ENCODE results near the gene LPIN3.

Gene LPIN3

DNA sequence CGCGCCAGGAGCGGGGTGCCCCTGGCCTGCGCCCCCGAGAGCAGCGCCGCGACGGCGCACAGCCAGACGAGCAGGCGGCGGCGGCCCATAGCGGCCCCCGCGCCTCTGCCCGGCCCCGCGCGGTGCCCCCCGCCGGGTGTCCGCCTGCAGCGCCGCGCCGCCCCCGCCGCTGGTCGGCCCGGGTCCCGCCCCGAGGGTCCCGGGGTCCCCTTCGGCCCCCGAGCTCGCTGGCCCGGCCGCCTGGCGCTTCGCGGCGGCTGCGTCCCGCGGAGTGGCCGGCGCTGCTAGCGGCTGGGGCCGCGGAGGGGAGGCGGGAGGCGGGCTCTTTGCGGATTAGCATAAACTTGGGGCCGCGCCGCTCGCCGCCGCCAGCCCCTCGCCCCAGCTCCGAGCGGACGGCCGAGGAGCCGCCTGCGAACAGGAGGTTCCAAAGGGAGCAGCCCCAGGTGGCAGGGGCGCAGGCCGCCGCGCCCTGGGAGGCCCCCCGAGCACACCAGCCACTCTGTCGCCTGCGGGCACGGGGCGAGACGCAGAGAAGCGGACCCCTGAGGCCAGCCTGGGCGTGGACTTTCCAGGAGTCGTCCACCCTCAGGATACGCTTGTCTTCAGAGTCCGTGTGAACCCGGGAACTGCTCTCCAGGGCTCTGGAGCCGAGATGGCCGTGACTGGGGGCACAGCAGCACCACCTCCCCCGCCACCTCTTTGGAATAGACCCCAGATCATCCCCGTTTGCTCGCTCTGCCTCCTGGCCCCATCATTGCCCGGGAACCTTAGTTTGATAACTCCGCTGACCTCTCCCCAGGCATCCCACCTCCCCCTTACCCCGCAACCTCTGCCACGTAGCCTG, 26.1 kb downstream of the LPIN3 start, which contains the start of gene EMILIN3:
Gene EMILIN3 (minus strand): TSS at position 273 of the 847 bp plus-strand sequence. CDS start 184 bp downstream, at position 89.
- H3K27ac ChIP-seq (ENCODE audit: insufficient read depth in 1 of 2, low read depth in 1 of 2, low read length in 2 of 2, poor library complexity in 1 of 2, severe bottlenecking in 2 of 2): no peak within 1 kb of the TSS
- WGBS (ENCODE audit: insufficient coverage): 4% methylated on average over 88 of the region's 93 CpGs
- peaks cover 4 to 83% (median 24%) of the 10 kb centered on the region in 5 experiments for H3K27me3 ChIP-seq (replicated peaks in 2 of 5; ENCODE audit: control insufficient read depth in 4 of 5, insufficient read depth in 5 of 5, low read length in 4 of 5)
- H3K4me1 ChIP-seq (ENCODE audit: control extremely low read depth in 1 of 4, control insufficient read depth in 4 of 4, insufficient read depth in 4 of 4, low read length in 3 of 4): peaks cover 0 to 10% (median 6%) of the 10 kb centered on the region in 4 experiments
- H3K9me3 ChIP-seq (ENCODE audit: control extremely low read depth in 1 of 5, control insufficient read depth in 4 of 5, insufficient read depth in 2 of 5, low read depth in 1 of 5, low read length in 4 of 5): peaks cover 0 to 13% (median 8%) of the 10 kb centered on the region in 5 experiments
- H3K36me3 ChIP-seq (ENCODE audit: control insufficient read depth in 4 of 4, insufficient read depth in 4 of 4, low read length in 3 of 4): no peaks in the 10 kb centered on the region
- DNase-seq: peak in 1 of 3 donors; percentile 17
- ChIA-PET CTCF (no interaction called here), POLR2A (no interaction called here)
- peak within 1 kb of the TSS in 3 of 7 experiments; percentile 19 to 50 (median 36) for H3K4me3 ChIP-seq (ENCODE audit: control insufficient read depth in 1 of 7, extremely low read depth in 1 of 7, insufficient read depth in 4 of 7, low read depth in 2 of 7, low read length in 6 of 7)

DNA sequence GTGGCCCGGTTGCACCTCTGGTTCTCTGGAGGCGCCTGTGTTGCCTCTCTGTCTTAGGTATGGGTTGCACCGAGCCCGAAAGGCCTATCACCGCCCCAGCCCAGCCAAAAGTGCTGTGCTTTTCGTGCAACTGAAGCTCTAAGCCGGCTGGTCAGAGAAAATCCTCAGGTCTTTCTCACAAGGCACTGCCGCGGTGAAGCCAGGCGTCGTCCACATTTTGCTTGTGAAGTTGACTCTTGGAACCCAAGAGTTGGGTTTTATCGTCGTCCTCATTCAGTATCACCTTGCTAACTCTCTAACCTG, 26.7 kb downstream of the LPIN3 start:
- H3K36me3 ChIP-seq (ENCODE audit: control insufficient read depth in 4 of 4, insufficient read depth in 4 of 4, low read length in 3 of 4): no peaks in the 10 kb centered on the region
- ChIA-PET POLR2A (no interaction called here), CTCF (no interaction called here)
- H3K4me1 ChIP-seq (ENCODE audit: control extremely low read depth in 1 of 4, control insufficient read depth in 4 of 4, insufficient read depth in 4 of 4, low read length in 3 of 4): peaks cover 0 to 10% (median 6%) of the 10 kb centered on the region in 4 experiments
- WGBS (ENCODE audit: insufficient coverage): 43% methylated on average over 11 of the region's 13 CpGs
- no peak for DNase-seq
- H3K27ac ChIP-seq (ENCODE audit: insufficient read depth in 1 of 2, low read depth in 1 of 2, low read length in 2 of 2, poor library complexity in 1 of 2, severe bottlenecking in 2 of 2): no peak overlapping the region
- no peak overlapping the region for H3K4me3 ChIP-seq (ENCODE audit: control insufficient read depth in 1 of 7, extremely low read depth in 1 of 7, insufficient read depth in 4 of 7, low read depth in 2 of 7, low read length in 6 of 7)
- peaks cover 4 to 88% (median 24%) of the 10 kb centered on the region in 5 experiments for H3K27me3 ChIP-seq (replicated peaks in 2 of 5; ENCODE audit: control insufficient read depth in 4 of 5, insufficient read depth in 5 of 5, low read length in 4 of 5)
- peaks cover 0 to 19% (median 11%) of the 10 kb centered on the region in 5 experiments for H3K9me3 ChIP-seq (ENCODE audit: control extremely low read depth in 1 of 5, control insufficient read depth in 4 of 5, insufficient read depth in 2 of 5, low read depth in 1 of 5, low read length in 4 of 5)

DNA sequence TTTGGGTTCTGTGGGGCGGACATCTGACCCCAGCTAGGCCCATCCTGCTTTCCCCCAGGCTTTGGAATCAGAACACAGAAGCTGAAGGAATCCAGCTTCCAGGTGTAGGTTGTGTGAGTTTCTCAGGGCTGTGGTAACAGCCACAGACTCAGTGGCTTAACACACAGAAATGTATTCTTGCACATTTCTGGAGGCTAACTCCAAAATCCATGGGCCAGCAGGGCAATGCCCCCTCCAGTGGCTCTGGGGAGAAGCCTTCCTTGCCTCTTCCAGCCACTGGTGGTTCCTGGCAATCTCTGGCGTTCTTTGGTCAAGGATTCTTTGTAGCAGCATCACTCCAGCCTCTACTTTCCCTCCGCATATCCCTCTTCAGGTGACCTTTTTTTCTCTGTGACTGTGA, 27.3 kb downstream of the LPIN3 start:
- Histone ChIP-seq H3K27me3 (replicated peaks in 2 of 5; ENCODE audit: control insufficient read depth in 4 of 5, insufficient read depth in 5 of 5, low read length in 4 of 5) (peaks cover 4 to 88% (median 24%) of the 10 kb centered on the region in 5 experiments), H3K9me3 (ENCODE audit: control extremely low read depth in 1 of 5, control insufficient read depth in 4 of 5, insufficient read depth in 2 of 5, low read depth in 1 of 5, low read length in 4 of 5) (peaks cover 0 to 22% (median 15%) of the 10 kb centered on the region in 5 experiments), H3K4me3 (ENCODE audit: control insufficient read depth in 1 of 7, extremely low read depth in 1 of 7, insufficient read depth in 4 of 7, low read depth in 2 of 7, low read length in 6 of 7) (no peak overlapping the region), H3K27ac (ENCODE audit: insufficient read depth in 1 of 2, low read depth in 1 of 2, low read length in 2 of 2, poor library complexity in 1 of 2, severe bottlenecking in 2 of 2) (no peak overlapping the region), H3K36me3 (ENCODE audit: control insufficient read depth in 4 of 4, insufficient read depth in 4 of 4, low read length in 3 of 4) (no peaks in the 10 kb centered on the region), H3K4me1 (ENCODE audit: control extremely low read depth in 1 of 4, control insufficient read depth in 4 of 4, insufficient read depth in 4 of 4, low read length in 3 of 4) (peaks cover 0 to 10% (median 6%) of the 10 kb centered on the region in 4 experiments)
- DNase-seq: no peak
- ChIA-PET POLR2A (no interaction called here), CTCF (no interaction called here)
- 90% methylated on average over 3 of the region's 3 CpGs for WGBS (ENCODE audit: insufficient coverage)

DNA sequence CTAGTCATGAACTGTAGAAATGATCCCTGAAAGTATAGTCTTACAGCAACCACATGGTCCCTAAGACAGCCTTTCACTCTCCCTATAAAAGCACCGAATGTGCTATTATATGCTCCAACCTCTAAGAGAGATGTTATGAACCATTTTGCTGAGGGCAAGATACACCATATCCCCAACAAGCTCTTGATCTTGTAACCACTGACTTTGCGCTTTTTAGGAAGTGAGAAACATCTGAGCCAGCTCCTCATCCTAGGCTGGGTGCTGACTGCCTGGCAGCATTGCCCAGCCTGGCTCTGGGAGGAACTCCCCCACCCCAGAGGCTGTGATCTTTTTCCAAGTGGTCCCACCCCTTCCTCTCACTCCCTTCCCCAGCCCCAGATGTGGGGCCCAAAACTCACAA, 29.1 kb downstream of the LPIN3 start:
- DNase-seq: no peak
- 59% methylated on average over 2 of the region's 2 CpGs for whole genome bisulfite sequencing (ENCODE audit: insufficient coverage)
- no peak overlapping the region for H3K27ac ChIP-seq (ENCODE audit: insufficient read depth in 1 of 2, low read depth in 1 of 2, low read length in 2 of 2, poor library complexity in 1 of 2, severe bottlenecking in 2 of 2)
- POLR2A ChIA-PET: interaction anchor here (0.6 kb wide), 1 partner anchor 243 kb away, joined by 3 read pairs; no protein-coding TSS in a partner anchor
- no peak overlapping the region for H3K4me3 ChIP-seq (ENCODE audit: control insufficient read depth in 1 of 7, extremely low read depth in 1 of 7, insufficient read depth in 4 of 7, low read depth in 2 of 7, low read length in 6 of 7)
- peaks cover 4 to 90% (median 25%) of the 10 kb centered on the region in 5 experiments for H3K27me3 ChIP-seq (replicated peaks in 2 of 5; ENCODE audit: control insufficient read depth in 4 of 5, insufficient read depth in 5 of 5, low read length in 4 of 5)
- no peaks in the 10 kb centered on the region for H3K36me3 ChIP-seq (ENCODE audit: control insufficient read depth in 4 of 4, insufficient read depth in 4 of 4, low read length in 3 of 4)
- peaks cover 0 to 10% (median 6%) of the 10 kb centered on the region in 4 experiments for H3K4me1 ChIP-seq (ENCODE audit: control extremely low read depth in 1 of 4, control insufficient read depth in 4 of 4, insufficient read depth in 4 of 4, low read length in 3 of 4)
- CTCF ChIA-PET: no interaction called here
- H3K9me3 ChIP-seq (ENCODE audit: control extremely low read depth in 1 of 5, control insufficient read depth in 4 of 5, insufficient read depth in 2 of 5, low read depth in 1 of 5, low read length in 4 of 5): peaks cover 0 to 22% (median 16%) of the 10 kb centered on the region in 5 experiments

DNA sequence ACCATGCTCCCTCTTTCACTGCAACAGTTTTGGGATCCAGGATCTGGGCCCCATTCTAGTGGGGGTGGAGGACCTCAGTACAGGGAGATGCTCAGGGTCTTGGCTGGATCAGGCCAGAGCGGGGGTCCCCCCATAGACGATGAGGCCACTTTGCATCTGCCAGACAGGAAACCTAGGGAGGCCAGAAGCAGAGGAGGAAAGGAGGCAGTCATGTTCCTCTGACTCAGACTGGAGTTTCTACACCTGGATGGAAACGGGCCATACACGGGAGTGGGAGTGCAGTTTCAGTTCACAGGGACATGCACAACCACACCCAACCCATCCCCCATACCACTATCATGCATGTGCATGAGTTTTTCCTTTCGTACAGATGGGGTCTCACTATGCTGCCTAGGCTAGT, 29.6 kb downstream of the LPIN3 start:
- WGBS (ENCODE audit: insufficient coverage): 93% methylated on average over 3 of the region's 5 CpGs
- no peak overlapping the region for H3K27ac ChIP-seq (ENCODE audit: insufficient read depth in 1 of 2, low read depth in 1 of 2, low read length in 2 of 2, poor library complexity in 1 of 2, severe bottlenecking in 2 of 2)
- ChIA-PET CTCF (no interaction called here), POLR2A (interaction anchor here (0.6 kb wide), 1 partner anchor 243 kb away, joined by 3 read pairs; no protein-coding TSS in a partner anchor)
- H3K36me3 ChIP-seq (ENCODE audit: control insufficient read depth in 4 of 4, insufficient read depth in 4 of 4, low read length in 3 of 4): no peaks in the 10 kb centered on the region
- no peak overlapping the region for H3K4me3 ChIP-seq (ENCODE audit: control insufficient read depth in 1 of 7, extremely low read depth in 1 of 7, insufficient read depth in 4 of 7, low read depth in 2 of 7, low read length in 6 of 7)
- peaks cover 0 to 22% (median 16%) of the 10 kb centered on the region in 5 experiments for H3K9me3 ChIP-seq (ENCODE audit: control extremely low read depth in 1 of 5, control insufficient read depth in 4 of 5, insufficient read depth in 2 of 5, low read depth in 1 of 5, low read length in 4 of 5)
- H3K4me1 ChIP-seq (ENCODE audit: control extremely low read depth in 1 of 4, control insufficient read depth in 4 of 4, insufficient read depth in 4 of 4, low read length in 3 of 4): peaks cover 0 to 10% (median 6%) of the 10 kb centered on the region in 4 experiments
- H3K27me3 ChIP-seq (replicated peaks in 2 of 5; ENCODE audit: control insufficient read depth in 4 of 5, insufficient read depth in 5 of 5, low read length in 4 of 5): peaks cover 4 to 90% (median 25%) of the 10 kb centered on the region in 5 experiments
- no peak for DNase-seq

DNA sequence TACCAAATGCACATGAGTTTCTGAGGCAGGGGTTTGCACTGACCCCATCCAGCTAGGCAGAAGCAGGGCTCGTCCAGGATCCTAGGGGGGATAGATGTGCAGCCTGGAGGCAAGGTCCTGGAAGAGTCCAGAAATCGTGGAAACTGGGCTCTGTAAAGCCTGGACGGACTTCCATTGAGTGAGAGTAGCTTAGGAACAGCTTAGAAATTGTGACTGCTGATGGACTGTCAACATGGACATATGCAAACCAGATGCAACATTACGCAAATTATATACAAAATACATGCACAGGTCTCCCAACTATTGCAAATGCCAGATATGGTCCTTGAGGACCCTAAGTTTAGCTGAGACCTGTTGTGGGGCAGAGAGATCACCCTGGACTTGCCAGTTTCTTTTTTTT, 30.8 kb downstream of the LPIN3 start:
- 93% methylated on average over 3 of the region's 4 CpGs for WGBS (ENCODE audit: insufficient coverage)
- ChIA-PET POLR2A (no interaction called here), CTCF (interaction anchor here (1.3 kb wide), 1 partner anchor 40 kb away, joined by 3 read pairs; no protein-coding TSS in a partner anchor)
- no peak overlapping the region for H3K27ac ChIP-seq (ENCODE audit: insufficient read depth in 1 of 2, low read depth in 1 of 2, low read length in 2 of 2, poor library complexity in 1 of 2, severe bottlenecking in 2 of 2)
- peaks cover 0 to 22% (median 16%) of the 10 kb centered on the region in 5 experiments for H3K9me3 ChIP-seq (ENCODE audit: control extremely low read depth in 1 of 5, control insufficient read depth in 4 of 5, insufficient read depth in 2 of 5, low read depth in 1 of 5, low read length in 4 of 5)
- H3K4me1 ChIP-seq (ENCODE audit: control extremely low read depth in 1 of 4, control insufficient read depth in 4 of 4, insufficient read depth in 4 of 4, low read length in 3 of 4): peaks cover 0 to 3% (median 0%) of the 10 kb centered on the region in 4 experiments
- no peaks in the 10 kb centered on the region for H3K36me3 ChIP-seq (ENCODE audit: control insufficient read depth in 4 of 4, insufficient read depth in 4 of 4, low read length in 3 of 4)
- DNase-seq: no peak
- H3K4me3 ChIP-seq (ENCODE audit: control insufficient read depth in 1 of 7, extremely low read depth in 1 of 7, insufficient read depth in 4 of 7, low read depth in 2 of 7, low read length in 6 of 7): no peak overlapping the region
- peaks cover 4 to 90% (median 28%) of the 10 kb centered on the region in 5 experiments for H3K27me3 ChIP-seq (replicated peaks in 2 of 5; ENCODE audit: control insufficient read depth in 4 of 5, insufficient read depth in 5 of 5, low read length in 4 of 5)

DNA sequence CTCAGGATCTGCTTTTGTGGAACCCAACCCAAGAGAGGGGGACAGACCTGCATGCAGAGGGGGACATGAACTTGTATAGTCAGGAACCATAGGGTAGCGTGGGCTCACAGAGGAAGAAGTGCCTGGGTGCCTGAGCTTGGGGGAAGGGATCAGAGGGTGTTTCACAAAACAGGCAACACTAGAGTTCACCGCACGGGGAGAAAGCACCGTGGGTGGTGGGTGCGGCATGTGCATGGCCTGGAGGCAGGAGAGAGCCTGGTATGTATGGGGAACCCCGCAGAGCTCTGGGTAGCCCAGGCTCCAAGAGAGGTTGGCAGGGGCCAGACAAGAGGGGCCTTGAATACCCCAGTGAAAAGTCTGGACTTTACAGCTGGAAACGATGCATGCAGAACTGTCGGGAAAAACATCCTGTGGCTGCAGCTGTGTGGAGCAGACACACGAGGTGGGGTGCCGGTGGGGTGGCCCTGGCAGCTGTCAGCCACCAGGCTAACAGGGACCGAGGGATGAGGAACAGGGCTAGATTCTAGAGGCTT, 32.7 kb downstream of the LPIN3 start:
- H3K36me3 ChIP-seq (ENCODE audit: control insufficient read depth in 4 of 4, insufficient read depth in 4 of 4, low read length in 3 of 4): no peaks in the 10 kb centered on the region
- WGBS (ENCODE audit: insufficient coverage): 90% methylated on average over 10 of the region's 11 CpGs
- H3K27me3 ChIP-seq (replicated peaks in 2 of 5; ENCODE audit: control insufficient read depth in 4 of 5, insufficient read depth in 5 of 5, low read length in 4 of 5): peaks cover 4 to 90% (median 20%) of the 10 kb centered on the region in 5 experiments
- POLR2A ChIA-PET: interaction anchor here (0.7 kb wide), 1 partner anchor 31 kb away, joined by 3 read pairs; no protein-coding TSS in a partner anchor
- no peak overlapping the region for H3K4me3 ChIP-seq (ENCODE audit: control insufficient read depth in 1 of 7, extremely low read depth in 1 of 7, insufficient read depth in 4 of 7, low read depth in 2 of 7, low read length in 6 of 7)
- no peaks in the 10 kb centered on the region for H3K4me1 ChIP-seq (ENCODE audit: control extremely low read depth in 1 of 4, control insufficient read depth in 4 of 4, insufficient read depth in 4 of 4, low read length in 3 of 4)
- H3K27ac ChIP-seq (ENCODE audit: insufficient read depth in 1 of 2, low read depth in 1 of 2, low read length in 2 of 2, poor library complexity in 1 of 2, severe bottlenecking in 2 of 2): no peak overlapping the region
- CTCF ChIA-PET: no interaction called here
- no peak for DNase-seq
- peaks cover 0 to 22% (median 16%) of the 10 kb centered on the region in 5 experiments for H3K9me3 ChIP-seq (ENCODE audit: control extremely low read depth in 1 of 5, control insufficient read depth in 4 of 5, insufficient read depth in 2 of 5, low read depth in 1 of 5, low read length in 4 of 5)
